Tibial nerve (tissue), 4 donors: Measurements from ENCODE around the gene CHMP1A. TPM values are rescaled to one million over a fixed set of nuclear protein-coding genes. Genes with fewer than 3 reads are reported as not detected.

ENCODE experiments used
- DNase-seq, 2 donors: peaks; one replicate each; pipeline ENCODE4 v3.0.0-alpha.2; 2019; ENCODE audit warnings: low spot score in 2 of 2
- H3K27ac ChIP-seq, 4 donors: fragments of 200-600 bp; sonication (generic) in 3 of 4; one replicate each; pipeline ENCODE4 v1.5.1; 2017 to 2019; ENCODE audit warnings: mild to moderate bottlenecking in 1 of 4
- H3K27me3 ChIP-seq, 2 donors: fragments of 200-600 bp; sonication (generic) in 1 of 2; one replicate each; pipeline versions ENCODE4 v1.5.1 to v1.6.0; 2017 to 2019
- H3K36me3 ChIP-seq, 3 donors: fragments of 200-600 bp; sonication (generic); one replicate each; pipeline ENCODE4 v1.5.1; 2018 to 2019
- H3K4me1 ChIP-seq, 4 donors: fragments of 200-600 bp; sonication (generic) in 3 of 4; one replicate each; pipeline ENCODE4 v1.5.1; 2017 to 2019
- H3K4me3 ChIP-seq, 4 donors: fragments of 200-600 bp; sonication (generic) in 3 of 4; one replicate each; pipeline ENCODE4 v1.5.1; 2017 to 2019; ENCODE audit warnings: mild to moderate bottlenecking in 1 of 4, moderate library complexity in 1 of 4
- H3K9me3 ChIP-seq, 4 donors: fragments of 200-600 bp; sonication (generic) in 3 of 4; one replicate each; pipeline ENCODE4 v1.5.1; 2017 to 2019
- EP300 ChIP-seq, 2 donors: sonication (generic); formaldehyde crosslinking; IDR thresholded peaks; one replicate each; pipeline ENCODE4 v1.6.1; 2017; ENCODE audit warnings: antibody characterized with exemption in 2 of 2, mild to moderate bottlenecking in 1 of 2
- POLR2A ChIP-seq, 2 donors: fragments of 450-650 bp; IDR thresholded peaks; one replicate each; pipeline ENCODE4 v1.6.1; 2017; ENCODE audit warnings: antibody characterized with exemption in 2 of 2, mild to moderate bottlenecking in 2 of 2, moderate library complexity in 2 of 2
- WGBS, 2 donors: methylation state at CpG; one replicate each; pipeline ENCODE4 v1.1.5; 2018; 5-methylcytosine and 5-hydroxymethylcytosine counted together
- total RNA-seq, 4 donors: library from RNA; depleted of rRNA; stranded (reverse); fragments of >200 nt; gene quantifications; one replicate each; pipeline ENCODE4 v1.1.0, GENCODE V29; 2016
- TF ChIP-seq, protein P1 (sequence below), 5 experiments: fragments of 200-600 bp in 3 of 5; fragments of 450-650 bp in 2 of 5; sonication (generic) in 3 of 5; IDR thresholded peaks; one replicate each; pipeline ENCODE4 v1.5.1; 2016 to 2019; ENCODE audit warnings: antibody characterized with exemption in 5 of 5, mild to moderate bottlenecking in 3 of 5, moderate library complexity in 2 of 5

CHMP1A gene
- total RNA-seq, 4 donors from 2014 or later = 90.0 to 109 (median 92.7) TPM

DNA sequence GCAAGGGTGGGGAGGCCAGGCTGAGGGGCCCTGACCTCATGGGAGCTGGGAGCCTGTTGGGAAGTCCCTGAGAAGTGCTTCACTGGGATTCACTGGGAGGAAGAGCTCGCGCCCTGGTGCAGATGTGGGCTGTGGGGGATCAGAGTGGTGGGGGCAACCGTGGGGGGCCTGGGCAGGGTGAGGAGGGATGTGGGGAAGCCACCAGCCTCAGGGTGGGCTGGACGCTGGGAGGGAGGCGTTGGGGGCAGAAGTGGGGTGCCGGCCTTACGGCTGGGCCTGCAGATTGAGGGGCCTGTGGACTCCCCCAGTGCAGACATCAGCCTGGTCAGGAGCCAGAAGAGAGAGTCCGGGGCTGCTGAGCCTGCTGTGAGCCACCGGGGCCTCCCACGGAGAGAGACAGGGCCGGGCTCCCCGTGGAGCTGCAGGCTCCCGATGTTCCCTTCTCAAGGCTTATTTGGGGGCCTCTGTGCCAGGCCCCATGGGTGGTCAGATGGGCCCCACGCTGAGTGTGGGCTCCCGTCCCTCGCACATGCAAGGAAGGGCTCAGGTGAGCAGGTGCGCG is 36.3 kb downstream of the CHMP1A start:
- Histone ChIP-seq H3K27me3 (peaks cover 0 to 60% of the 10 kb centered on the region in 2 donors), H3K4me1 (peaks cover 0 to 13% (median 0%) of the 10 kb centered on the region in 4 donors), H3K4me3 (no peak overlapping the region), H3K27ac (no peak overlapping the region), H3K9me3 (no peaks in the 10 kb centered on the region), H3K36me3 (no peaks in the 10 kb centered on the region)
- TF ChIP-seq, protein P1, sequence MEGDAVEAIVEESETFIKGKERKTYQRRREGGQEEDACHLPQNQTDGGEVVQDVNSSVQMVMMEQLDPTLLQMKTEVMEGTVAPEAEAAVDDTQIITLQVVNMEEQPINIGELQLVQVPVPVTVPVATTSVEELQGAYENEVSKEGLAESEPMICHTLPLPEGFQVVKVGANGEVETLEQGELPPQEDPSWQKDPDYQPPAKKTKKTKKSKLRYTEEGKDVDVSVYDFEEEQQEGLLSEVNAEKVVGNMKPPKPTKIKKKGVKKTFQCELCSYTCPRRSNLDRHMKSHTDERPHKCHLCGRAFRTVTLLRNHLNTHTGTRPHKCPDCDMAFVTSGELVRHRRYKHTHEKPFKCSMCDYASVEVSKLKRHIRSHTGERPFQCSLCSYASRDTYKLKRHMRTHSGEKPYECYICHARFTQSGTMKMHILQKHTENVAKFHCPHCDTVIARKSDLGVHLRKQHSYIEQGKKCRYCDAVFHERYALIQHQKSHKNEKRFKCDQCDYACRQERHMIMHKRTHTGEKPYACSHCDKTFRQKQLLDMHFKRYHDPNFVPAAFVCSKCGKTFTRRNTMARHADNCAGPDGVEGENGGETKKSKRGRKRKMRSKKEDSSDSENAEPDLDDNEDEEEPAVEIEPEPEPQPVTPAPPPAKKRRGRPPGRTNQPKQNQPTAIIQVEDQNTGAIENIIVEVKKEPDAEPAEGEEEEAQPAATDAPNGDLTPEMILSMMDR (IDR thresholded peaks at IDR 0.05) = no peak
- TF ChIP-seq EP300 (IDR thresholded peaks at IDR 0.05) = no peak
- no peak for TF ChIP-seq POLR2A (IDR thresholded peaks at IDR 0.05)
- no peak for DNase-seq
- WGBS, 2 donors = 78 to 82% methylated on average over 9 to 18 of the region's 18 CpGs

- Histone ChIP-seq H3K4me3 (no peak overlapping the region), H3K27me3 (peaks cover 0 to 61% of the 10 kb centered on the region in 2 donors), H3K4me1 (peaks cover 0 to 13% (median 0%) of the 10 kb centered on the region in 4 donors), H3K36me3 (no peaks in the 10 kb centered on the region), H3K27ac (no peak overlapping the region), H3K9me3 (no peaks in the 10 kb centered on the region)
- no peak for DNase-seq
- WGBS, 2 donors = 63 to 76% methylated on average over 11 to 16 of the region's 16 CpGs
- TF ChIP-seq POLR2A (IDR thresholded peaks at IDR 0.05) (no peak), EP300 (IDR thresholded peaks at IDR 0.05) (no peak)
- TF ChIP-seq, protein P1 (IDR thresholded peaks at IDR 0.05) = no peak
These were observed 37.1 kb downstream of the CHMP1A start for GRCh38 chr16:89620406-89620841.

- no peaks in the 10 kb centered on the region for H3K36me3 ChIP-seq
- H3K27me3 ChIP-seq = peaks cover 0 to 64% of the 10 kb centered on the region in 2 donors
- TF ChIP-seq, protein P1 (IDR thresholded peaks at IDR 0.05) = no peak
- TF ChIP-seq POLR2A (IDR thresholded peaks at IDR 0.05) (no peak), EP300 (IDR thresholded peaks at IDR 0.05) (no peak)
- DNase-seq = no peak
- H3K9me3 ChIP-seq = no peaks in the 10 kb centered on the region
- no peak overlapping the region for H3K27ac ChIP-seq
- peaks cover 0 to 13% (median 0%) of the 10 kb centered on the region in 4 donors for H3K4me1 ChIP-seq
- 41 to 52% methylated on average over 11 to 12 of the region's 12 CpGs for WGBS, 2 donors
- H3K4me3 ChIP-seq = no peak overlapping the region
These were observed 37.7 kb downstream of the CHMP1A start for GRCh38 chr16:89619840-89620239.

DNA sequence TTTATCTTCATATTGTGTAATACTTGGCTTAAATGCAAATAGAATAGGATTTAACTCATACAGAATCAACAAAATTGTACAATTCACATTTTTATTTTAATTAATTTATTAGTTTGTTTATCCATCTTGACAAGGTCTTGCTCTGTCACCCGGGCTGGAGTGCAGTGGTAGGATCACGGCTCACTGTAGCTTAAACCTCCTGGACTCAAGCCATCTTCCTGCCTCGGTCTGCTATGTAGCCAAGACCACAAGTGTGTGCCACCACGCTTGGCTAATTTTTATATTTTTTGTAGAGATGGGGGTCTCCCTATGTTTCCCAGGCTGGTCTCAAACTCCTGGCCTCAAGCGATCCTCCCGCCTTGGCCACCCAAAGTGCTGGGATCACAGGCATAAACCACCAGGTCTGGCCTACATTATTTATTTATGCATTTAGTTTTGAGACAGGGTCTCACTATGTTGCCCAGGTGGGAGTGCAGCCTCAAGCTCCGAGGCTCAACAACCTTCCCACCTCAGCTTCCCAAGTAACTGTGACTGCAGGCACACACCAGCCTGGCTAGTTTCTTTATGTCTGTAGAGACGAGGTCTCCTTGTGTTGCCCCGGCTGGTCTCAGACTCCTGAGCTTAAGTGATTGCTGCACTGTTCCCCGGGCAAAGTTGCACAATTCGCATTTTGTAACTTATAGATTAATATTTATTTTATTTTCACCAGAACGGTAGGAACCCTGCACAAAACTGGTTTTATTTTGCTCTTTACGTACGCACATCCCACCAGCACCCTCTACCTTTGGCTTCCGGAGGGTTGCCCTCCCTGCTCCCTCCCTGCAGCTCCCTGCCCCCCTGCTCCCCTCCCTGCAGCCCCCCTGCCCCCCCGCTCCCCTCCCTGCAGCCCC is 39.2 kb downstream of the CHMP1A start:
- DNase-seq = no peak
- TF ChIP-seq POLR2A (IDR thresholded peaks at IDR 0.05) (no peak), EP300 (IDR thresholded peaks at IDR 0.05) (no peak)
- TF ChIP-seq, protein P1 (IDR thresholded peaks at IDR 0.05) = no peak
- H3K9me3 ChIP-seq = no peaks in the 10 kb centered on the region
- no peaks in the 10 kb centered on the region for H3K36me3 ChIP-seq
- peaks cover 0 to 8% (median 0%) of the 10 kb centered on the region in 4 donors for H3K4me1 ChIP-seq
- H3K27ac ChIP-seq = no peak overlapping the region
- no peak overlapping the region for H3K4me3 ChIP-seq
- WGBS, 2 donors = 50 to 61% methylated on average over 15 to 16 of the region's 16 CpGs
- H3K27me3 ChIP-seq = peaks cover 0 to 54% of the 10 kb centered on the region in 2 donors

- Histone ChIP-seq H3K4me3 (no peak overlapping the region), H3K27ac (no peak overlapping the region), H3K9me3 (no peaks in the 10 kb centered on the region), H3K4me1 (no peaks in the 10 kb centered on the region), H3K27me3 (peaks cover 0 to 55% of the 10 kb centered on the region in 2 donors), H3K36me3 (no peaks in the 10 kb centered on the region)
- no peak for DNase-seq
- 61 to 63% methylated on average over 6 of the region's 6 CpGs for WGBS, 2 donors
- TF ChIP-seq, protein P1 (IDR thresholded peaks at IDR 0.05) = no peak
- TF ChIP-seq EP300 (IDR thresholded peaks at IDR 0.05) = no peak
These were observed 40.5 kb downstream of the CHMP1A start for GRCh38 chr16:89617036-89617435.
